Stimulated activated CD4-positive, alpha-beta T cell treated with anti-CD3 and anti-CD28 coated beads, TNF-alpha, amount 100 ng/mL, for 48 hours (primary cell): ENCODE measurements around the gene RAD9A.

Experiments used
- DNase-seq, 3 donors: peaks; one replicate each; pipeline ENCODE4 v3.0.0-alpha.2; 2020; ENCODE audit warnings: low read depth in 3 of 3

RAD9A gene

DNA sequence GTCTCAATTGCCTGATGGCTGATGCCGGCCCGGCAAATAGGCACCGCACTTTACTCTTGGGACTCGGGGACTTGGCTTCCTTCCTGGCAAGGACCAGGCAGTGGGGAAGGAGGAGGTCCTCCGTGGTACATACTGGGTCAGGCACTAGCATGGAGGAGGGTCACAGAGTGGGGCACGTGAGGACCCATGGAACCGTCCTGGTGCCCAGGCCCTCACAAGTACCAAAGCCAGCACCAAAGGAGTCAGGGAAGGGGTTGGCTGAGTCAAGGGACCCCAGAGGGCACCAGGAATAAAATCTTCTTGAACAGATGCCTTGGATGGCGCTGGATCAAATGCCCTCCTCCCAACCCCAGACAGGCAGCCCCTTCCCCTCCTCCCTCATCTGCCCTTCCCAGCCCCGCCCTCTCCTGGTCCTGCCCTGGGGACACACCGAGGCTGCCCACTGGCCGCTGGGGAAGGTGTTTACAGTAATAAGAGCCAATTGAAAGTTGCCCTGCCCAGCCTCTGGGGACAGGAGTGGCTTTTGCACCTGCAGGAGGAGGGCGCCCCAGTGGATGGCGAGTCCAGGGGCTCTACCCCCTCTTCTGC is 18.1 kb downstream of the RAD9A start:
- no peak for DNase-seq

DNA sequence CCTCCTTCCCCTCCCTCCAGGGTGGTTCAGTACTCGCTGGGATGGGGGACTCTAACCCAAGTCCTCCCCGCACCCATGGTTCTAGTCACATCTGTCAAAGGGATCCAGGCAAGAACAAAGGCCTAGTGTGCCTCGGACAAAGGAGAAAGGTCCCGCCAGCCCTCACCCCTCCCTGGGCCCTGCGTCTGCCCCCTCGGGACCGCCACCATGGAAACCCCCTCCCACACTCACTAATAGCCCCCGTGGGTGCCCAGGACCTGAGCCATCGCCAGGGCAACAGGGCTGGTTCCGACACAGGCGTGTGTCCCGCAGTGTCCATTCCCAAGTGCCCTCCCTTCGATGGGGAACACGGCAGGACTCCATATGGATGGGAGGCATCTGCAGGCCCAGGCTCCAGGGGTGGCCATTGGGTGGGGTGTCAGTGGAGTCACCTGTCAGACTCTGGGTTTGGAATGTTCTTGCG is 18.6 kb downstream of the RAD9A start:
- DNase-seq, result no peak

DNA sequence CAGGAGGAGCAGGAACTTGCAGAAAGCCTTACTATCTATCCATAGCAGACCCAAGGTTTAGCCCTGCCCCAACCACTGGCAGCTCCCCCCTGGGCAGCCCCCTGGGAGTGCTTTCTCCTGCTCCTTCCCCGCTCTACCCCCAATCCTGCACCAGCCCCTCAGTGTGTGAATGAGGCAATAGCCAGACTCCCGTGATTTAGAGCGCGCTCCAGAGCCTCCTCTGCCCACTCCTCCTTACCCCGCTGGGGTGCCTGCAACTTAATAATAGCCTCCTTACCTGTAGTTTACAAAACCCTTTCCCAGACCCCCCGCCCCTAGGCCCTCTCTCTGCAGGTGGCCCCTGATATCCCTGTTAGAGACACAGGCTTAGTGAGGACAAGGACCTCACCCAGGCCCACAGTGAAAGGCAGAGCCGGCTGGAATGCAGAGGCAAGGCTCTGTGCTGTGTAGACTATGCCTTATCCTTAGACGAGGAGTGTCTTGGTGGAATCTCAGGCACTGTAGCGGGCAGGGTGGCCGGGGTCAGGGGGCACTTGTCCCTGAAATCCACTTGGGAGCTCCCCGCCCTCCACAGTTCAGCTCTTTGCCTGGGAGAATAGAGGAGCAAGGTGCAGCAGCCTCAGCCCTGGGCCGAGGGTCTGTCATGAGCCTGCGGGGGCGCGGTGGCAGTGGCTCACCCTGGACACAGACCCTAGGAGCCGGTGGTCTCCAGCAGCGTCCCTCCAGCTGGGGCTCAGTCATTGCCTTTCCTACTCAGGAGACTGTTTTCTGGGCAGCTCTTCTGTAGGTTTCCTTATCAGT is 19.4 kb downstream of the RAD9A start:
- DNase-seq, result no peak

DNA sequence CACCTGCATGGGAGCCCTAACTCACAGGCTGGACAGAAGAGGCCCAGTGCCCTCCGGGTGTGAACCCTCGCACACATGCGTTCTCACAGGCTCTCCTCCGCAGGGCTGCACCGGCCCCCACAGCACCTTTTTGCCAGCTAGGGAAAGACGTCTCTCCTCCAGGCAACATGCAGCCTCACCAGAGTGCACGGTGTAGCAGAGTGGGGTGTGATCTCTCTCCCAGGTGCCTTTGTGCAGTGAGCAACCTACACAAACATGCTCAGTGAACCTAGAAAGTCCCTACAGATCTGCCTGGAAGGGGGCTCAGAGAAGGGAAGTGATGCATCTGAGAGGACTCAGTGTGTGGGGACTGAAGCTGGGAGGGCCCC is 20.0 kb downstream of the RAD9A start:
- no peak for DNase-seq

DNA sequence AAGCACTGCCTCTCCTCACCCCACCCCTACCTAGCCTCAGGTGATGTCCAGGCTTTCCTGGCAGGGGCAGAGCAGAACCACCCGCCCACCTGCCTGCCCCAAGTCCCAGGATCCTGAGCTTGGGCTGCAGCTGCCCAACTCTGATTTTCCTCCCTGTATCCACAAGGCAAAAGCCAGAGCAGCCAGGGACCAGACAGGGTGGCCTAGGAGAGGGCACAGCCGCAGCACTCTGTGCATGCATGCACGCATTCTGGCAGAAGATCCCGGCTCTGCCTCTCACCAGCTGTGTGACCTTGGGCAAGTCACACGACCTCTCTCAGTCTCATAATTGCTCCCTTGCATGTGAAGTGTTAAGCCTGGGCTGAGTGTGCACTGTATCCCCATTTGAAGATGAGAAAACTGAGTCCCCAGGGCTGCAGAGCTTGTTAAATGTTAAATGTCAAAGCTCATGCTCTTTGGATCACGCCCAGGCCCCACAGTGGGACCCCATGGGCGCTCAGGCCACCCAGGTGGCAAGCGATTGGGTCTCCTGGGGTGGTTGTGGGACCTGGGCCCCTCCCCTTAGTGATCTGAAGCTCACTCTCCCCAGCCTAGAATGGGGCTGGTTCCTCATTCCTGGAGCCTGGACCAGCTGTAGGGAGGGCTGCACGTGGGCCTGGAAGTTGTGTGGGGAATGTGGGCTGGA is 20.9 kb downstream of the RAD9A start:
- no peak for DNase-seq

DNA sequence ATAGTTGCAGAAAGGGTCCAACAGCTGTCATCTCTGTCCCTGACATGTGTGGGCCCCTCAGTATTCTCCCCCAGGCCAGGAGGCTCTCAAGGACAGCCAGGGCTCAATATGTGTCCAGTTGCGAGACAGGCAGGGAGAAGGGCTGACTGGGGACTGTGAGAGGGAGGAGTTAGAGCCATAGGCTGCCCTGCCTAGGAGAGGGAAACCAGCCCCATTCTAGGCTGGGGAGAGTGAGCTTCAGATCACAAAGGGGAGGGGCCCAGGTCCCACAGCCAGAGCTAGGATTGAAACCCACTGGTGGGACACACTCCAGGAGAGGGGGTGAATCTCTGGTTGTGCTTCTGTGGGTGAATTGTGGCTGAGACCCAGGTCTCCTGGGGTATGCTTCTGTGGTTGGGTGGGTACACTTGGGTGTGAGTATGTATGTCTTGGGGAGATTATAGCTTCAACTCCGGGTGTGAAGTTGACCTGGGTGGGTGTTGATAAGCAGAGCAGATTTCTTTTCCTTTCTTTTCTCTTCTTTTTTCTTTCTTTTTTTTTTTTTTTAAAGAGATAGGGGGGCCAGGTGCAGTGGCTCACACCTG is 21.6 kb downstream of the RAD9A start:
- no peak for DNase-seq

DNA sequence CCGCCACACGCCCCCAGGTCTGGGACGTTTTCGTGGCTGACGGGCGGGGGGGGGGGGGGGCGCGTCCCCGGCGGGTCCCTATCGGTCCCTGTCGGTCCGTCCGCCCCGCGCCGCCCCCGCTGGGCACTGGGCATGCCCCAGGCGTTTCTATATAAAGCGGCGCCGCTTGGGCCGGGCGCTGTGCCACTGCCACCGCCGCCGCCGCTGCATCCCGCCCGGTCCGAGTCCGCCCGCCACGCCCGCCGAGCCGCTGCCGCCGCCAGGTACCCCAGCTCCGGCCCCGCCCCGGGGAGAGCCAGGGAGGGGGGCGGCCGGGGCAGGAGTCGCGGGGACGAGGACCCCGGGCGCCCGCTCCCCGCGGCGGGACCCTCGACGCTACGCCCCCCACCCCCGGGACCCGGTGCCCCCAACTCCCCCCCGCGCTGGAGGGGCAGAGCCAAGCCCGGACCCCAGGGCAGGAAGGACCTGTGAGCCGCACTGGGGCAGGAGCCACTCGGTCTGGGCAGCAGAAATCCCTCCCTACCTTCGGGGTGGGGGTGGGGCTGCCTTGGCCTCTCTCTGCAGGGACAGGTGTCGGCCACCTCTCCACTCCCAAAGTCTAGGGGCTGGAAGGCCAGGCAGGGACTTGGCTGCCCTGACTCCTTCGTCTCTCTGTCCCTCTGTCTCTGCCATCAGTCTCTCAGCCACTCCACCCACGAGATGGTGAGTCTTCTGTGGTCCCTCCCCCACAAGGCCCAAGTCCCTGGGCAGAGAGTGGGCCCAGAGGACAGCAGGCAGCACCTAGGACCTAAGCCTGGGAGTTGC is 23.9 kb downstream of the RAD9A start, which contains the start of gene CARNS1:
Gene CARNS1, plus strand, starts transcription at position 178 of the 804 bp plus-strand sequence. Its CDS starts 522 bp downstream, at position 700.
- DNase-seq, result no peak

DNA sequence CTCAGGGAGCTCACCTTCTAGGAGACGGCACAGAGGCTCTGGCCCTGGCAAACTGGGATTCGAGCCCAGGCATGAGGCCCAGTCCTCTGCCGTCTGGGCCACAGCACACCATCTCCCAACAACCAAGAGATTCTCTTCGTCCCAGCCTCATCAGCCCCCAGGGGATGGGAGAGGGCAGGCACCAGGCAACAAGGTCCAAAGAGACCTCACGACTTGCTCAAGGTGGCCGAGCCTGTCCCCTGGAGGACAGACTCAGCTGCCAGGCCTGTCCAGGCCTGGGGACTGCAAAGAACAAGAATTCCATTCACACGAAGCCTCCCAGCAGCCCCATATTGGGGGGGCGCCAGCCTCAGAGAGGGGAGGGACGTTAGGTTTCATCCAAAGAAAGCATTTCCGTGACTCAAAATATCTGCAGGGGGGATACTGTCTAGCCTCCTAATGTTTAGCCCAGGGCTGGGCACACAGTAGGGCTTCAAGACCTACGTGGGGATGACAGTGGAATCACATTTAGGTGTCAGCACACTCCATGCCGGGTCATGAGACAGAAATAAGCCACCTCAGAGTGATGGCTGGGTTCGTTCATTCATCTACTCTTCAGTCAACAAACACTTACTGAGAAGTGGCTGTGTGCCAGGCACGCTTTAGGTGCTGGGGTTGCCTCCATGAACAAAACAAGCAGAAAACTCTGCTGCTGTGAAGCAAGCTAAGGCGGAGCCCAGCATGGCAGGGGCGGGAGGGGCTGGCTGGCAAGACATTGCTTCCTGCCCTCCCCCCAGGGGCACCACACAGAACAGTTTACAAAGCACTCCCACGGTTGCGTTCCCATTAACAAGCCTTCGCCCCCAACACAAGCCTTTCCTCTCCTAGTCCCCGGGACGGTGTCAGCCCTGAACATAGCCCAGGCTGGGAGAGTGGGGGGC is 24.9 kb downstream of the RAD9A start:
- DNase-seq, result no peak

DNA sequence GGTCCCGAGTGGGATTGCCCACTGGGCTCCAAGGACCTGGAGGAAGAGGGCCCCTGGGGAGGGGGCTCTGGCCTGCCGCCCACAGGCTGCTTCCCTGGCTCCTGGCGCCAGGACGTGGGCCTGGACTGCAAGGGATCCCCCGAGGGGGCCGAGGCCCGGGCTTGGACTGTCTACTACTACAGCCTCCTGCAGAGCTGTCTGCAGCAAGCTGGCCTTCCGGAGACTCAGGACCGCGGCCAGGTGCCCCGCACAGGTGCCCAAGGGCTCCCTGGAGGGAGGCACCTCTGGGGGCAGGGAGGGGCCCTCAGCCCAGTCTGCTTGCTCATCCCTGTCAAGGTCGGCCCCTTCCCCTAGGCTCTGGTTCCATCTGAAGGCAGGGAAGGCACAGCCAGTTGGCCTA is 25.6 kb downstream of the RAD9A start:
- no peak for DNase-seq

DNA sequence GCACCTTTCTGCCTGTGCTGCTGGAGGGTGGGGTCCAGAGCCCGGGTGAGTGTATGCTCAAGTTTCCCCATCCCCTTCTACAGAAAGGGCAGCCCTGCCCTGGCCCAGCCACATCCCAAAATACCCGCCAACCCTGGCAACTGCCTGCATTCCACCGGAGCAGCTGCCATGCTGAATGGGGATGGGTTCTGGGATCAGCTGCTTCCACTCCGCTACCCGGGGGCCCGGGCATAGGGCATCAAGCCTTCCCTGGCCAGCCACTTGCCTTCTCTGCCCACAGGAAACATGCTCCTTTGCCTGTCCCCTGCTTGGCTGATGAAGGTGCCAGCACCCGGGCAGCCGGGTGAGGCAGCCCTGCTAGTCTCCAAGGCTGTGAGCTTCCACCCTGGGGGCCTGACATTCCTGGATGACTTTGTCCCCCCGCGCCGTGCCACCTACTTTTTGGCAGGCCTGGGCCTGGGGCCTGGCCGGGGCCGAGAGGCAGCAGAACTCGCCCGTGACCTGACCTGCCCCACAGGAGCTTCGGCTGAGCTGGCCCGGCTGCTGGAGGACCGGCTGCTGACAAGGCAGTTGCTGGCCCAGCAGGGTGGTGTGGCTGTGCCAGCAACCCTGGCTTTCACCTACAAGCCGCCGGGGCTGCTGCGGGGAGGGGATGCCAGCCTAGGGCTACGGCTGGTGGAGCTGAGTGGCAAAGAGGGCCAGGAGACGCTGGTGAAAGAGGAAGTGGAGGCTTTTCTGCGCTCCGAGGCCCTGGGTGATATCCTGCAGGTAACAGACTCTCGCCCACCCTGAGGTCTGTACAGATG is 26.9 kb downstream of the RAD9A start:
- DNase-seq, result no peak

DNA sequence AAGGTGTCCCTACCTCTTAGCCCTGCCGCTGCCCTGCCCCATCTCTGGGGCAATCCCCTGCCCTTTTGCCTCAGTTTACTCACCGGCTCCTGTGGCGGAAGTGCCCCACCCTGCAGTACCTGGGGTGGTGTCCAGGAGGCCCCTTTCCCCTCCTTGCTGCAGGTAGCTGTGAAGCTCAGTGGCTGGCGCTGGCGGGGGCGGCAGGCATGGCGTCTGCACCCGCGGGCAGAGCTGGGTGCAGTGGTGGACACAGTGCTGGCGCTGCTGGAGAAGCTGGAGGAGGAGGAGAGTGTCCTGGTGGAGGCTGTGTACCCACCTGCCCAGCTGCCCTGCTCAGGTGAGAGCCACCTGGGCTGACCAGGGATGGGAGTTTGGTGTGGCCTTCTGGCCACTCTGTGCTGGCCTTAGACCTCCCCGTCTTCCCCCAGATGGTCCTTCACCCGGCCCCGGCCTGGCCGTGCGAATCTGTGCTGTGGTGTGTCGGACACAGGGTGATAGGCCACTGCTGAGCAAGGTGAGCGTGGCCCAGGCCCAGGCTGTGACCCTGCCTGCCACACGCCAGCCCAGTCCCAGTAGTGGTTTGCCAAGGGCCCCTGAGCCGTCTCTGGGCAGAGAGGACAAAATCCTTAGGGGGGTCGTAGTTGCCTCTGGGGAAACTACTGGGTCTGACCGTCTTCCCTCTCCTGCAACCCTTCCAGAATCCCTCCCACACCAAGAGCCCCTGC is 27.7 kb downstream of the RAD9A start:
- no peak for DNase-seq

DNA sequence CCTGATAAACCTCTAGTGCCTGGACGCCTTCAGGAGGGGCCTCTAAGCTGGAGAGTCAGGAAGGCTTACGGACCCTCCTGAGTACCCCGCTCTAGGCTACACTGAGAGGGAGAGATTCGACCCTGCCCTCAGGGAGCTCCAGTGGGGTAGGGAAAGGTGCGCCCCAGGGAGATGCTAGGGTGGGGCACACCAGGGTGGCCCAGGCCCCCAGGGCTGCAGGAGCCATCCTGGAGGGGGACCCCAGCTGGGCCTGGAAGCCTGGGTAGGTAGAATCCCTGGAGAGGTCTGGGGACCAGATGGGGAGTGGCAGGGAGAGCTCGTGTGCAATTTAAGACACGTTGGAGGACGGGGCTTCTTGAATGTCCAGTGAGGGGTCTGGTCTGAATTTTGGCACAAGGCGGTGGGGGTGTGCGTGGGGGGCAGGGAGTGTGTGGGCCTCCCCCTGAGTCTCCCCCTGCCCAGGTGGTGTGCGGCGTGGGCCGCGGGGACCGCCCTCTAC is 28.4 kb downstream of the RAD9A start:
- DNase-seq, result no peak

DNA sequence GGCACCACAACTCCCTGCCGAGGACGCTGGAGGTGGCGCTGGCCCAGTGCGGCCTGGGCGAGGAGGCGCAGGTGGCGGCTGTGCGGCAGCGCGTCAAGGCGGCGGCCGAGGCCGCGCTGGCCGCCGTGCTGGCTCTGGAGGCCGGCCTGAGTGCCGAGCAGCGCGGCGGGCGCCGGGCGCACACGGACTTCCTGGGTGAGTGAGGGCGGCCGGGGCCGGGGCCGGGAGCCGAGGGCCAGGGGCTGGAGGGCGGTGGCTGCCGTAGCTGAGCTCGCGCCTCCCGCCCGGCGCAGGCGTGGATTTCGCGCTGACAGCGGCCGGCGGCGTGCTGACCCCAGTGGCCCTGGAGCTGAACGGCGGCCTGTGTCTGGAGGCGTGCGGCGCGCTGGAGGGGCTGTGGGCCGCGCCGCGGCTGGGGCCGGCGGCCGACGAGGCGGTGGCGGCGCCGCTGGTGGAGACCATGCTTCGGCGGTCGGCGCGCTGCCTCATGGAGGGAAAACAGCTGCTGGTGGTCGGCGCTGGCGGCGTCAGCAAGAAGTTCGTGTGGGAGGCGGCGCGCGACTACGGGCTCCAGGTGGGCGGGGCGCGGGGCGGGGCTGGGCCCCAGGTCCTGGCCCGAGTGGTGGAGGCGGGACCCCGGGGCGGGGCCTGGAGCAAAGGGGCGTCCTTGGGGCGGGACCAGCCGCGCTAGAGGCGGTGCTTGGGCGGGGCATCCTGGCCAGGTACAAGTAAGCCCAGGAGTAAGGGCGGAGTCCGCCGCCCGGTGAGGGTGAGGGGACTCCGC is 29.1 kb downstream of the RAD9A start:
- peak; percentile 96 to 99 (median 98) for DNase-seq

DNA sequence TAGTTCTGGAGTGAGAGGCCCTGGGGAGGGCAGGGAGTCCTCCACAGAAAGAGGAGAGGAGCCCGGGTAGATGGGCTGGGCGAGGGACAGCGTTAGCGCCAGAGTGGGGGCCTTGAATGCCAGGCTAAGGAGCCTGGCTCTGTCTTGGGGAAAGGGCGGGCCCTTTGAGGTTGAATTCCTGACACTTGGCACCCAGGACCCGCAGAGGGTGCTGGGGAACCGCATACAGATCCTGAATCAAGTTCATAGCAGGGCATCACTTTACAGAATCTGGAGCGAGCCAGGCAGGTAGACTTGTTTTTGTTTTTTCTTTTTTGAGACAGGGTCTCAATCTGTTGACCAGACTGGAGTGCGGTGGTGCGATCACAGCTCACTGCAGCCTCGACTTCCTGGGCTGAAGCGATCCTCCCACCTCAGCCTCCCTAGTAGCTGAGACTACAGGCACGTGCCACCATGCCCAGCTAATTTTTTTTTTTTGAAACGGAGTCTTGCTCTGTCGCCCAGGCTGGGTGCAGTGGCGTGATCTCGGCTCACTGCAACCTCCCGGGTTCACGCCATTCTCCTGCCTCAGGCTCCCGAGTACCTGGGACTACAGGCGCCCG is 29.7 kb downstream of the RAD9A start:
- DNase-seq, result no peak

DNA sequence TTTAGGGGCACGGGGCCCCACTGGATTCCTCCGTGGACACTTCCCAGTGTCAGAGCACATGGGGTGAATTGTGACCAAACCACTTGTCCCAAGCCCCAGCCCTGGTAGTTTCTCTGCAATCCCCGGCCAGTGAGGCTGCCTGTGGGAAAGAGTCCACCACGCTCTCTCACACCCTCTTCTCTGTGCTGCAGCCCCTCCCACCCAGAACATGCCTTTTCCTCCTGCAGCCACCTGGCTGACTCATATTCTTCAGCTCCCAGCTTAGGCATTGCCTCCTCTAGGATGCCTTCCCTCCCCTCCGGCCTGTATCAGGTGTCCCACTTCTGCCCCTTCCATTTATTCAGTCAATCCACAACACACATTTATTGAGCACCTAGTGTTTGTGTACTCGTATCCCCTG is 31.1 kb downstream of the RAD9A start:
- DNase-seq, result no peak

DNA sequence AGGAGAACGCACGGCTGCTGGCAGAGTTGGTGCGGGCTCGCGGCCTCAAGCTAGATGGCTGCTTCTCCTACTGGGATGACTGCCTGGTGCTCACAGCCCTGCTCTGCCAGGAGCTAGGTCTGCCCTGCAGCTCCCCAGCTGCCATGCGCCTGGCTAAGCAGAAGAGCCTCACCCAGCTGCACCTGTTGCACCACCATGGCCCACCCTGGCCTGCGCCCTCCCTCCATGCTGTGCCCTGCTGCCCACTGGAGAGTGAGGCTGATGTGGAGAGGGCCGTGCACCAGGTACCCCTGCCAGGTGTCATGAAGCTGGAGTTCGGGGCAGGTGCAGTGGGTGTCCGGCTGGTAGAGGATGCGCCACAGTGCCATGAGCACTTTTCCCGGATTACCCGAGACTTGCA is 31.7 kb downstream of the RAD9A start:
- DNase-seq, result no peak

DNA sequence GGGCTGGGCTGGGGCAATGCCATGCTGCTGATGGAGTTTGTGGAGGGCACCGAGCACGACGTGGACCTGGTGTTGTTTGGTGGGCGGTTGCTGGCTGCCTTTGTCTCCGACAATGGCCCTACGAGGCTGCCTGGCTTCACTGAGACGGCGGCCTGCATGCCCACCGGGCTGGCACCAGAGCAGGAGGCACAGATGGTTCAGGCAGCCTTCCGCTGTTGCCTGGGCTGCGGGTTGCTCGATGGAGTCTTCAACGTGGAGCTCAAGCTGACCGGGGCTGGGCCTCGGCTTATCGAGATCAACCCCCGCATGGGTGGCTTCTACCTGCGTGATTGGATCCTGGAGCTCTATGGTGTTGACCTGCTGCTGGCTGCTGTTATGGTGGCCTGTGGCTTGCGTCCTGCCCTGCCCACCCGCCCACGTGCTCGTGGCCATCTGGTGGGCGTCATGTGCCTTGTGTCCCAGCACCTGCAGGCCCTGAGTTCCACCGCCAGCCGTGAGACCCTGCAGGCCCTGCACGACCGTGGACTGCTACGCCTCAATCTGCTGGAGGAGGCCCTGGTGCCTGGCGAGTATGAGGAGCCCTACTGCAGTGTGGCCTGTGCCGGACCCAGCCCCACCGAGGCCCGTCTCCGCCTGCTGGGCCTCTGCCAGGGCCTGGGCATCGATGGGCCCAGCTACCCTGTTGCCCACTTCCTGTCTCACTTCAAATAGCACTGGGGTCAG is 32.3 kb downstream of the RAD9A start:
- no peak for DNase-seq
